Pancreas (tissue), 10 donors: ENCODE measurements around the gene ANO8. TPM values are rescaled to one million over a fixed set of nuclear protein-coding genes. Genes with fewer than 3 reads are reported as not detected.
A peak's percentile ranks its signal among the peaks of the same experiment; 100 is the strongest.

ENCODE experiments used
- ATAC-seq, 4 donors: fragments of 200-7000 bp; cut with Tn5 transposase; one replicate each; pipeline versions ENCODE4 v1.8.0 to v1.9.1; 2020; ENCODE audit warnings: mild to moderate bottlenecking in 4 of 4, moderate library complexity in 4 of 4
- DNase-seq, 6 donors: peaks; one replicate each; pipeline ENCODE4 v3.0.0-alpha.2; 2020
- FAIRE-seq: peaks from 2 replicates; lab custom pipeline; 2012; peaks lifted over from hg19 to GRCh38; lab: Jason Lieb, UNC
- H3K27ac ChIP-seq, 4 donors: fragments of 200-600 bp; sonication (generic); 1 replicate in 3 of 4; 2 replicates in 1 of 4; pipeline versions ENCODE4 v1.5.0 to v1.8.0; 2020
- H3K27me3 ChIP-seq, 4 donors: fragments of 200-600 bp; one replicate each; pipeline ENCODE4 v1.8.0; 2021
- H3K36me3 ChIP-seq, 3 donors: fragments of 200-600 bp; sonication (generic) in 1 of 3; one replicate each; pipeline versions ENCODE4 v1.5.0 to v1.8.0; 2020 to 2021
- H3K4me1 ChIP-seq, 3 donors: fragments of 200-600 bp; one replicate each; pipeline ENCODE4 v1.8.0; 2021
- H3K4me3 ChIP-seq, 4 donors: fragments of 200-600 bp; sonication (generic) in 2 of 4; one replicate each; pipeline versions ENCODE4 v1.5.0 to v1.8.0; 2020 to 2021
- H3K9me3 ChIP-seq, 4 donors: fragments of 200-600 bp; one replicate each; pipeline ENCODE4 v1.8.0; 2021
- WGBS, 2 donors: extraction: QIAGEN DNeasy Blood & Tissue Kit; methylation state at CpG; one replicate each; pipeline ENCODE4 v1.1.7; 2013; 5-methylcytosine and 5-hydroxymethylcytosine counted together
- intact Hi-C, 3 donors: fragments of 100-400 bp; cut with DNase I; formaldehyde crosslinking; loops; one replicate each; pipeline versions ENCODE4 v1.11.1 to v1.14.2; 2022
- polyA plus RNA-seq, 2 donors: library from polyadenylated mRNA; stranded (reverse); fragments of 200-250 nt; gene quantifications; one replicate each; pipeline ENCODE4 v1.2.3, GENCODE V29; 2013
- total RNA-seq, 6 donors: library from RNA; stranded (reverse); fragmentation: NEBNext Ultra II Directional in 4 of 6; extraction: Animal tissue kit (Norgen Biotek cat#: 25700) in 4 of 6; gene quantifications; one replicate each; pipeline versions ENCODE4 v1.2.1 to v1.2.4, GENCODE V29; 2021 to 2023
- TF ChIP-seq, protein P1 (sequence below), 4 donors: fragments of 200-600 bp; sonication (generic) in 3 of 4; IDR thresholded peaks; one replicate each; pipeline versions ENCODE4 v1.5.0 to v1.8.0; 2021; ENCODE audit warnings: antibody characterized with exemption in 4 of 4
- donor health status: healthy with polysubstance abuse.
- donor health status: DM: no; HTN: no; CAD: no; lungs with moderate emphysema.
- donor health status: DM: no; HTN: no; CAD: no.
- donor health status: control.
- donor health status: control.
- donor health status: Bipolar disorder and iron deficiency.
- donor health status: DM: yes; HTN: yes; CAD: no.
- donor health status: DM: no; HTN: no; CAD: no.
- donor health status: DM: no; HTN: no; CAD: no.
- donor health status: DM: yes; HTN: yes; CAD: no.

The ANO8 gene
- total and polyA plus RNA-seq, 8 donors, result 4.9 to 19.0 (median 6.3) TPM

DNA sequence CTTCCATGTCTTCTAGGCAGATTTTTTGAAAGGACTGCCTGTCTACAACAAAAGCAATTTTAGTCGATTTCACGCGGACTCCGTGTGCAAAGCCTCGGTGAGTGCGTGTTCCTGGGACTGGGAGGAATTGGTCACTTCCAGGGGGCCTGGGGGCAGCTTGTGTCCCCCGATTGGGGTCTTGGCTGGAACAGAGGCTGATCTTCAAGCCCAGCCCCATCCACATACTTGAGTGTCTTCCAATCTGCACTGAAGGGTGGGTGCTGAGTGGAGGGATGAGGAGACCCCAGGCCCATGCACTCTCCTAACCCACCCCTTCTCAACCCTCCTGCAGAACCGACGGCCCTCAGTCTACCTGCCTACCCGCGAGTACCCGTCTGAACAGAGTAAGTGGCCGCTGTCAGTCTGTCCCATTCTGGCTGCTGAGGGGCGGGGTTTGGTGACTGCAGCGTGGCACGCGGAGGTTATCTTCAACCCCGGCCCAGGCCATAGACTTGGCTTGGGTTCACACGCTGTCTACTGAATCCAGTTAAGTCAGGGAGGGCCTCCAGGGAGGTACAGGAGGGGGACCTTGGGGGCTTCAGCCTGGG, 20.6 kb downstream of the ANO8 start:
- Histone ChIP-seq H3K4me1 (peaks cover 0 to 4% (median 2%) of the 10 kb centered on the region in 3 donors), H3K36me3 (peaks cover 0 to 13% (median 6%) of the 10 kb centered on the region in 3 donors), H3K9me3 (no peaks in the 10 kb centered on the region), H3K4me3 (no peak overlapping the region), H3K27me3 (no peaks in the 10 kb centered on the region), H3K27ac (no peak overlapping the region)
- 87% methylated on average over 19 of the region's 19 CpGs for WGBS, 2 donors
- intact Hi-C loops, result no loop called here
- ATAC-seq (no peak), DNase-seq (no peak), FAIRE-seq (no peak)
- TF ChIP-seq, protein P1, sequence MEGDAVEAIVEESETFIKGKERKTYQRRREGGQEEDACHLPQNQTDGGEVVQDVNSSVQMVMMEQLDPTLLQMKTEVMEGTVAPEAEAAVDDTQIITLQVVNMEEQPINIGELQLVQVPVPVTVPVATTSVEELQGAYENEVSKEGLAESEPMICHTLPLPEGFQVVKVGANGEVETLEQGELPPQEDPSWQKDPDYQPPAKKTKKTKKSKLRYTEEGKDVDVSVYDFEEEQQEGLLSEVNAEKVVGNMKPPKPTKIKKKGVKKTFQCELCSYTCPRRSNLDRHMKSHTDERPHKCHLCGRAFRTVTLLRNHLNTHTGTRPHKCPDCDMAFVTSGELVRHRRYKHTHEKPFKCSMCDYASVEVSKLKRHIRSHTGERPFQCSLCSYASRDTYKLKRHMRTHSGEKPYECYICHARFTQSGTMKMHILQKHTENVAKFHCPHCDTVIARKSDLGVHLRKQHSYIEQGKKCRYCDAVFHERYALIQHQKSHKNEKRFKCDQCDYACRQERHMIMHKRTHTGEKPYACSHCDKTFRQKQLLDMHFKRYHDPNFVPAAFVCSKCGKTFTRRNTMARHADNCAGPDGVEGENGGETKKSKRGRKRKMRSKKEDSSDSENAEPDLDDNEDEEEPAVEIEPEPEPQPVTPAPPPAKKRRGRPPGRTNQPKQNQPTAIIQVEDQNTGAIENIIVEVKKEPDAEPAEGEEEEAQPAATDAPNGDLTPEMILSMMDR (IDR thresholded peaks at IDR 0.05), result no peak

DNA sequence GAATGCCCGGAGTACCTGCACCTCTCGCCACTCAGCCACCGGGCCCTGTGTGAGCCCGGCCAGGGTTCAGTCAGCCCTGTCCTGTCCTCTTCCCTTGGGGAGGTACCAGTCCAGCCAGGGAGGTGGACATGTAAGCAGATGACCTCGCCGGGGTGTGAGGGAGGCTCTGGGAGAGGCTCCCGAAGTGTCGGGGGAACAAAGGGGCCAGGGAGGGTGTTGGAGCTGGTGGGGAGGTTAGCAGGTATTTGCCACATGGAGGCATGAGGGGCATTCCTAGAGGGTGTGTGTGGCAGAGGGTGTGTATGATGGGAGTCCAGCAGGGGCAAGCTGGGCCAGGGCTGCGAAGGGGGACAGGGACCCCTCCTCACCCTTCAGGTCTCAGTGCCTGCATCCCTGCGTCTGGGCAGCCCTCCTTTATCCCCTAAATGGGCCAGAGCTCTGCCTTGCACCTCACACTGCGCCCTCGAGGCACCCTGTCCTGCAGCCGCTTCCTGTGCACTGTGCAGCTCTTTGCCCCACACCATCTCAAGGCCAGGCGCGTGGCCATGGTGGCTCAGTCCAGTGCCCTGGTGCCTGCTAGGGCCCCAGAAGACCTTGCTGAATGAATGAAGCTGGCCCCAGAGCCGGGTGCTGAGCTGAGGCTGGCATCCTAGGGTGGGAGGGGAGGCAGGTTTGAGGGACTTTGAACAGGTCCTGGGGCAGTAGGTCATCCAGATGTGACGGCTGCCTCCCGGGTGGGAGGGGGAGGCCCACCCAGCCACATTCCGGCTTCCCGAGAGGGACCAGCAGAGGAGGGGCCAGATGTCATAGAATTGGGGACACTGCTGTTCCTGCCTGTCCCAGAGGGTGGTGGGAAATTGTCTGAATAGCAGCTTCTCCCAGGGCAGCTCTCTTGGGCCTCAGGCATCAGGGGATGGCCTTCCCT, 22.2 kb downstream of the ANO8 start:
- Histone ChIP-seq H3K4me1 (peaks cover 0 to 4% (median 2%) of the 10 kb centered on the region in 3 donors), H3K27me3 (no peaks in the 10 kb centered on the region), H3K4me3 (no peak overlapping the region), H3K9me3 (no peaks in the 10 kb centered on the region), H3K36me3 (peaks cover 0 to 13% (median 6%) of the 10 kb centered on the region in 3 donors), H3K27ac (peak overlapping the region in 2 of 4 donors; percentile 55 to 60)
- 79 to 85% methylated on average over 20 of the region's 20 CpGs for WGBS, 2 donors
- DNase-seq (no peak), ATAC-seq (no peak), FAIRE-seq (no peak)
- intact Hi-C loops, result no loop called here
- TF ChIP-seq, protein P1 (IDR thresholded peaks at IDR 0.05), result no peak

DNA sequence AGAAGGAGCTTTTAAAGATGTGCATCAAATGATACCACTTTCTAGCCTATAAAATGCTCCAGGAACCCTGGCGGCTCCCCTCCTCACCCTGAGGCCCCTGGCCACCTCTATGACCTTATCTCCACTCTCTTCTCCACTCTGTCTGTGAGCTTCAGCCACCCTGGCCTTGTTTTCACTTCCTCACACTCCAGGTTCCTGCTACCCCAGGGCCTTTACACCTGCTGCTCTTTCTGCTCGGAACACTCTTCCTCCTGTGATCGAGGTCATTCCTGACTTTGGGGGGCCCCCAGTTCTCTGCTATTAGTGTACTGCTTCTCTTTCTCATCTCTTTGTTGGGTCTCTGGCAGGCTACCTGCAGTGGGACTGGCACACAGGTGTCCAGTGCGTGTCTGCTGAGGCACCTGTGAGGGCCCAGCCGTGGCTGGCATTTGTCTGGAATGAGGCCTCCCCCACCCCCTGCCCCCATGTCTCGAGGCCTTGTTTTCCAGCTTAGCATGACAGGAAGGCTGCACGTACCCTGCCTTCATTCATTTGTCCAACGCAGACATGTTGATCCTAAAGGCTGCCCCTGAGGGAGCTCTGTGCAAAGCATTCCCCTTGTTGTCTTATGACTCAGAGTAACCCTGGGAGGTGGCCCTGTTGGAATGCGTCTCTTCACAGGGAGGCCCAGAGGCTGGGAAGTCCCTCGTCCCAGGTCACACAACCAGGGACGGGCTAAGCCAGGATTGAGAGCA, 23.0 kb downstream of the ANO8 start:
- no peak for DNase-seq
- intact Hi-C loops, result no loop called here
- peak in 1 of 4 donors; percentile 12 for ATAC-seq
- peaks cover 0 to 7% (median 5%) of the 10 kb centered on the region in 3 donors for H3K4me1 ChIP-seq
- H3K36me3 ChIP-seq, result peaks cover 0 to 13% (median 6%) of the 10 kb centered on the region in 3 donors
- no peak overlapping the region for H3K4me3 ChIP-seq
- no peak for FAIRE-seq
- no peaks in the 10 kb centered on the region for H3K27me3 ChIP-seq
- H3K27ac ChIP-seq, result peak overlapping the region in 2 of 4 donors; percentile 55 to 60
- 73 to 78% methylated on average over 11 of the region's 11 CpGs for WGBS, 2 donors
- H3K9me3 ChIP-seq, result no peaks in the 10 kb centered on the region
- TF ChIP-seq, protein P1 (IDR thresholded peaks at IDR 0.05), result no peak

DNA sequence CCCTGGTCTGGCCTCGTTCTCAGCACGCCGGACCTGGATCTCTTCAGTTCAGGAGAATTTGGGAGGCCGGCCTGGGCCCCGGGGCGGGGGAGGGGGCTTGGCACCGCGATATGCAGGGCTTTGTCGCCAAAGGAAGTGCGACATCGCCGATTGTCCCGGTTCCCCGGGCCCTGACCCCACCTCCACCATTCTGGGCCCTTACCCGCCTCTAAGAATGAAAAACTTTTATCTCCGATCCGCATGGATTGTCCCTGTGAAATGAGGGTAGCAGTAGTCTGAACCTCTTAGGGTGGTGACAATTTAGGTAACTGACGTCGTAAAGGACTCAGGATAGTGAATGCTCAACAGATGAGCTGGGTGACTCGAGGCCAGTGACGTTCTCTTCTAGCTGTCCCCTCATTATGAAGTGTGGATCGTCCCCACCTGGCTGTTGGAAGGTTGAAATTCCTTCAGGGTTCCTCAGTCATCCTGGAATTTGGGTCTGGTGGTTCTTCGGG, 24.6 kb downstream of the ANO8 start:
- peaks cover 0 to 9% (median 6%) of the 10 kb centered on the region in 3 donors for H3K36me3 ChIP-seq
- ATAC-seq (no peak), DNase-seq (no peak), FAIRE-seq (no peak)
- 4 to 5% methylated on average over 23 of the region's 23 CpGs for WGBS, 2 donors
- peak overlapping the region in 2 of 4 donors; percentile 55 for H3K27ac ChIP-seq
- H3K27me3 ChIP-seq, result no peaks in the 10 kb centered on the region
- intact Hi-C loops, result no loop called here
- H3K4me1 ChIP-seq, result peaks cover 0 to 13% (median 8%) of the 10 kb centered on the region in 3 donors
- H3K4me3 ChIP-seq, result peak overlapping the region; percentile 61 to 91 (median 76)
- H3K9me3 ChIP-seq, result no peaks in the 10 kb centered on the region
- TF ChIP-seq, protein P1 (IDR thresholded peaks at IDR 0.05), result no peak
